HG03439 (cell line): Measurements from ENCODE around the gene ARMH3.

Source experiments
- ATAC-seq: cut with Tn5 transposase; IDR thresholded peaks from one replicate; pipeline ENCODE4 v1.9.1; 2021; ENCODE audit warnings: mild to moderate bottlenecking, moderate library complexity; ENCODE audit not compliant: unreplicated experiment

Gene ARMH3

DNA sequence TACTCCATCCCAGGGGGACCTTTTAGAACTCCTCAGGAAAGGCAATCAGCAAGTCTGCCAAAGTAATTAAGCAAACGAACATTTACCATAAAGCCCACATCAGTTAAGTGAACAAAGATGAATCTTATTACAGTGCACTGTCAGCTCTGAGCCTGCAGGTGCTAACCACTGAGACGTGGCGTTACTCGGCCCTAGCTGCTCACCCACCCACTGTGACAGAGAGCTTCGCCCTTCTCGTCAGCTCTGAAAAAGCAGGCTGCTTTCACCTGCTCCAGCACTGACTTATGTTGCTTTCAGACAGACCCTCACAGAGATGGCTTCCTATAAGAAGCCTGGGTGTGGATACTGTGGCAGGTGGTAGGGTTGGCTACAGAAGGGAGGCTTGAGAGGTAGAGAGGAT, 154.6 kb downstream of the ARMH3 start:
- ATAC-seq: peak; percentile 45

DNA sequence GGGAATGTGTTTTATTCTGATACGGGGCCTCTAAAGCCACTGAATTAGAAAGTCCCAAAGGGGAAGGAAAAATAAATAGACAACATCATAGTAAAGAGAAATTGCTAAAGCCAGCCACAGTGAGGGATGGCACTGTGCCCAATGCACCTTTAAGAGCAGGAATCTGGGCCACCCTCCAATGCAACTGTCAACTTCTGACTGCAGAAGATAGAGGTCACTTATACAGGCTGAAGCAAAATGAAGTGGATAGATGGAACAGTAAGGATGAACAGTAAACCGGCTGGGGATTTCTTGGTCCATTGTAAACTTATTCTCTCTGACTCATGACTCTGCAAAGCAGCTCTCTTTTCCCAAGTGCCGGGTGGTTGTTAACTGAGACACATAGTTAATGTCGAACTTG, 158.3 kb downstream of the ARMH3 start:
- no peak for ATAC-seq

DNA sequence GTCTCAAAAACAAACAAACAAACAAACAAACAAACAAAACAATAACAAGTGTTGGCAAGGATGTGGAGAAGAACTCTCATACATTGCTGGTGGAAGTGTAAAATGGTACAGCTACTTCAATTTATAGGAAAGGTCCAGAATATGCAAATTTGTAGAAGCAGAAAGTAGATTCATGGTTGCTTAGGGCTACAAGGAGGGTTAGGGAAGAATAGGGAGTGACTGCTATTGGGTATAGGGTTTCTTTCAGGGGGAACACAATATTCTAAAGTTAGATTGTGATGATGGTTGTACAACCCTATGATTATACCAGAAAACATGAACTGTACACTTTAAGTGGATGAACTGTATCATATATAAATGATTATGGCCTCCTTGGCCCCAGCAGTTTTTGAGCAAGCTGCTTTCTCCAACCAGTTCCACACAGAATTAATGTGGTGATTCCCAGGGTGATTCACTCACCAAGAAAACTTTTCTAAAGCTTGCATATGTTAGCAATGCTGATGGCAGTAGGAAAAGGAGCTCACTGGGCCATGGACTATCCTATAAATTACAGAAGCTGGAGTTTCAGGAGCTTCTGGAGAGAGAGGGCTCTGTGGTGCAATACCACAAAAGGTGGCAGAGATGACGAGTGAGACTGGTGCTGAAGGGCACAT, 159.6 kb downstream of the ARMH3 start:
- ATAC-seq: no peak

DNA sequence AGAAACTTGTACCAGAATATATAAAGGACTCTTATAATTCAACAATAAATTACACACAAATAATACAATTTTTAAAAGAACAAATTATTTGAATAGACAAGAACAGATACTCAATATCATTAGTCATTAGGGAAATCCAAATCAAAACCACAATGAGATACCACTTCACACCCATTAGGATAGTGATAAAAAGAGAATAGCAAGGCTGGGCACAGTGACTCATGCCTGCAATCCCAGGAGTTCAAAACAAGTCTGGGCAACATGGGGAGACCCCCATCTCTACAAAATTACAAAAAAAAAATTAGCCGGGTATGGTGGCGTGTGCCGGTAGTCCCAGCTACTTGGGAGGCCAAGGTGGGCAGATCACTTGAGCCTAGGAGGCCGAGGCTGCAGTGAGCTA, 160.2 kb downstream of the ARMH3 start:
- no peak for ATAC-seq

DNA sequence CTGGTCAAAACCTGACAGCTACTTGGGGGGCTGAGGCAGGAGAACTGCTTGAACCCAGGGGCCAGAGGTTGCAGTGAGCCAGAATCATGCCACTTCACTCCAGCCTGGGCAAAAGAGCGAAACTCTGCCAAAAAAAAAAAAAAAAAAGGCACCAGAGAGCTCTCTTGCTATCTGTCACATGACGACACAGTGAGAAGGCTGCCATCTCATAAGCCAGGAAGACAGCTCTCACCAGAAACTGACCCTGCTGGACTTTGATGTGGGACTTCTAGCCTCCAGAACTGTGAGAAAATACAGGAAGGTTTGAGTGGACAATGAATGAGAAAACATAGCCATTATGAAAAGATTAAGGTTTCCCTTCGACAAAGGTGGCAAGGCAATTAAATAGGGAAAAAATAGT, 161.2 kb downstream of the ARMH3 start:
- ATAC-seq: no peak

DNA sequence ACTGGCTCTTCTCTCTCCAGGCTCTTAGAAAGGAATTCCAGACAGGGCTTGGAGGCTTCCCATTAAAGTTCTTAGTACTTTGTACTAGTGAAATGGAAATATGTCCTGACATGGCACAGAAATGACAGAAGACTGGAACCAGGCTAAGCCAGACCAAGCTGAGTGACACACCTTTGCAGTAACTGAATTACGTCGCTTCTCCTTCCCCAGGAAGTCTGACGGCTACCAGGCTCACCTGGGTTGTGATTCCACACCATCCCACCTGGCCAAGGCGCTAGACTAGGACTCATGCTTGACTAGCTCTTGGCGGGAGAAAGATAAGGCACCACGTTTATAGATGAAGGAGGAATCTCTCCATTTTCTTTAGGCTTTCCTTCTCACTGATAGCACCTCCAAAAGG, 161.7 kb downstream of the ARMH3 start:
- no peak for ATAC-seq

DNA sequence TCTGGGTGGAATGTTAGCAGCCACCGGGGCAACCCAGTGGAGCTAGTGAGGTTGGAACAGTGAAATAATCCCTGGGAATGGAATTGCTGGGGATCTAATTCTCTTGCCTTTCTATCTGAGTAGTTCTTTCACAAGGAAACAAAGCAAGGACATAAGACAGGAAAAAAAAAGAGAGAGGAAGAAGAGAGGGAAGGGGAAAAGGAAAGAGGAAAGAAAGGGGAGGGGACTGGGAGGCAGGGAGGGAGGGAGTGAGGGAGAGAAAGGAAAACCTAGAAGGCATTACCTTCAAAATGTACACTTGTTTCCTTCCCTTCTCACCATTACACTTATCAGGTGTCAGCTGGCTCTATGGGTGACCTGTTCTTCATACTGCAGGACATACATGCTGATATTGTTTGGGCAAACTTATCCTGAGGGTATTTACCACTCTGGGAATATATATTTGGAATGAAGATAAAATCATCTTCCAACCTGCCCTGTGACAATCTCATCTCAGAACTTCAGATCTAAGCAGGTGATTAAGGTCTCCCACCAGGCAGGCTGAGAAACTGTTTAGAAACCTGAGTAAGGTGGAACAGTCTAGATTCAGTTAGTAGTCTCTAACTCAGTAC, 162.4 kb downstream of the ARMH3 start:
- no peak for ATAC-seq

DNA sequence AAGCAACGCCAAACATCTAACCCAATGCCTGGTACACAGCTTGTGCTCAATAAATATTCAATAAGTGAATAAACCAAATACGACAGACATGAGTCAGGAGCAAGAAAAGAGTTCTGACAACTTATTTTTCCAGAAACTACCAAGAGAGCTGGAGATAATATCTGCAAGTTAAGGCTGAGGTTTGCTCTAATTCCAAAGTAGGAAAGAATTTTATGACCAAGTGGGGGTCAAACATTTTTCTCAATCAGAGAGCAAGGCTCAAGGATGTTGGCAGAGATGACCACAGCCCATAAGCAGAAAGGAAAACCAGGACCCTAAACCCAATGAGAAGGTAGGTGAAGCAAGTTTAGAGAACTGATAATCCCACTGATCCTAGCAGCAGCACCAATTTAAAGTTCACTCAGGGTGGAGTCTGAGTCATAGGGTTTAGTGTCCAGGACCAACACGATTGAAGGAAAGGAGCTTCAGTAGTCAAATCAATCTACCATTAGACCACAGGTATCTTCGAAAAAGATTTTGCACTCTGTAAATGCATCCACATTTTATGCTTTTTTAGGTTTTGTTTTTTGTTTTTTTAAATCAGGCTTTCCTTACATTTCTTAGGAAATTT, 163.1 kb downstream of the ARMH3 start:
- ATAC-seq: no peak

DNA sequence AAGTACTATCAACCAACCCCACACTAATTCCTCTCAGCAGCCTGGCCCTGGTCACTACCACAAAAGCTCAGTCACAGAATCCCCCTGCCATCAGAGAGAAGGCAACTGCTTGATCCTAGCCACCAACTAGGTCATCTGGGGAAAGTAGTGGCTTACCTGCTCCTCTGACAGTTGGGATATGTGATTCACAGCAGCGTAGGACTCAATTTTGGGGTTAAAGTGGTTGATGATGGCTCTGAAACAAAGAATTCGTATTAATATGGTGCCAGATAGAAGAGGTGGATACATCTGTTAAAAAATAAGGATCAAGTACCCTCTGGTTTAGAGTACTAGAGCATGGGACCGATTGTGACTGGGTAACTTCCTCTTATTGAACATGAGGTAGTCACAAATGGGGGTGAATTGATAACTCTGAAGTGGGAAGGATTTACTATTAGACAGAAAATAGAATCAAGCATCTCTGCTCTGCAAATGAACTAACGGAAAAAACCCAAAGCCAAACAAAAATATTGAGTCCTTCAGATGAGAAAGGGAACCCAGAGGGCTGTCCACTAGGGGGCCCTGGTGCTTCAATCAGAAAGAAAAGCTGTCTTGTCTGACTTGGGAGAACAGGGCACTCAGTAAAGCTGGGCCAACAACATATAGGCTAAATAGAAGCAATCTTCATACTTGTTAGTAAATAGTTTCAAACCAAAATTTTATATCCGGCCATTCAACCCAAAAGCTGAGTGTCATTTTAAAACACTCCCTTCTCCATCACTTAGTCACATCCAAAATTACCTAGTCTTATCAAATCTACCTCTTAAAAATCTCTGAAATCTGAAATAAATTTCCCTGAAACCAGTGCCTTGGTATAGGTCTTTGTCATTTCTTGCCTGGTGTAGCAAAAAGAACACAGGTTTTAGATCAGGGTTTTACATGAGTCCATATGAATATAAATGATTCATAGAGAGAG, 166.4 kb downstream of the ARMH3 start:
- peak; percentile 56 for ATAC-seq

DNA sequence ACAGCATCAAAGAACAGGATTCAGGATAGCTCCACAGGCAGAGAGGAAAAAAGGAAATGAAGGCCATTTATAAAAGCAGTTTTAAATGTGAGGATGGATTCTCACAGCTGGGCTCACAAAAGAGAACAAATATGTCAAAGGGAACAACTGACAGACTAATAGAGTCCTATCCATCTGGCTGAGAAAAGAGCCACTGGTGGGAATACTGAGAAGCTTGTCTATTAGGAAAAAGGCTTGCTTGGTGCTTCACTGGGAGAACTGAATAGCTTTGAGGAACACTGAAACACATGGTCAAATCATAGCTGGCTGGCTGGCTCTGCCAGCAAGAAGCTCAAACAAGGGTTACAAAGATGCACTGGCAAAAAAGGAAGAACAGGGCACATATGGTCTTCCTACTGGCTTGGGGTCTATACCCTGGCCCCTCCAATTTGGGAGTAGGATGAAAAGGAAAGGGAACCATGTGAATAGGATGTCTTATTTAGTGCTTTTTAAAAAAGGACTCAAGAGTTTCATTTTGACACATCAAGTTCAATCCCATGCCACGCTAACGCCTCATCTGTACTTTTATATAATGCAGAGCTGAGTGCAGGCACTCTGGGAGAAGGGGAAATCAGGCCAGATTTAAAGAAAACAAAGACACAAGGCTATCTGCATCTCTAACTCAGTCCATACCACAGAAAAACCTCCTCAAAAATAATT, 167.6 kb downstream of the ARMH3 start:
- ATAC-seq: no peak

DNA sequence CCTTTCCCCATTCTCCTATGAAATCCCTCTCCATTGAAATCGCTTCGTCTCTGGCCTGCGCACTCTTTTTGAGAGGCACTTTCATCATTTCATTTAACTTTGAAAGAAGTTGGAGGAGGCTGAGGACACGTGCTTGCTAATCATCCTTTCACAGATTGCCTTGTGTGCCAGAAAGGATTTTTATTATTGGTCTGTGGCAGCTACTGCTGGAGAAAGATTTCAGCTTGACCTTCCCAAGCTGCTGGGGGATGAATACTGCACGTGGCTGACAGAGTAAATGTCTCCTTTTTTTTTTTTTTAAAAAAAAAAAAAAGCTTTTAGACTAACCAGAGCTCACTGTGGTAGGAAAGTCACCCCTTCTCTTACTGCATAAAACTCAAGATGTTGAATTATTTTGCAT, 168.2 kb downstream of the ARMH3 start:
- no peak for ATAC-seq

DNA sequence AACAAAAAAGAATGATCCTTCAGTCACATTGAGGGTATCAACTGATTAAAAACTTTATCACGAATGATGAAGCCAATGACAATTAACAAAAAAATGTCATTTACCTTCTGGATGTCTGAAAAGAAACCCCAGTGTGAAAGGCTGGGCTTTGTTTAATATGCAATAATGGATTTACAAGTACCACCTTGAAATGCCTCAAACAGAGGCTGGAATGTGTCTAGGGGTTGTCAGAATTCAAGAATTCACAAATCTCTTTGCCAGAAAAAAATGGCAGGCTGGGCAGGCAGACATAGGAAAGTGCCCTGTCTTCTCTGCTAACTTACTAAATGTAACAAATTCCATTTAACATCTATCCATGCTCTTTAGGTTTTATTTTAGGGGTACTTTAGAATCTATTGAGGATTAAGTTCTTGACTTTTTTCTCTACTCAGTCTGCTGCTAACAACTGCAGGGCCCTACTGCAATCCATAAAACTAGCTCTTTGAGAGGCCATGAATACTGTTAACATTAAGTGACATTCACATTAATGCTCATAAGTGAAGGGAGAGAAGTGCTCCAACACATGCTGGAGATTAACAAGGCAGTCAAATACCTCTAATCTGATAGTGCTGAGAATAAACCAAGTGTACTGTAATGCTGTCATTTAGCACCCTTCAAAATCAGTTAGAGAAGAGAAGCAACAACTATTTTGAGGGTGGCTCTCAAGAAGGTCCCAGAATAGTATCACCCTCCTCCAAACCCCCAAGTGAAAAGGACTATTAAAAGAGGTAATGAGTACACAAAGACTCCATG, 169.3 kb downstream of the ARMH3 start:
- ATAC-seq: no peak

DNA sequence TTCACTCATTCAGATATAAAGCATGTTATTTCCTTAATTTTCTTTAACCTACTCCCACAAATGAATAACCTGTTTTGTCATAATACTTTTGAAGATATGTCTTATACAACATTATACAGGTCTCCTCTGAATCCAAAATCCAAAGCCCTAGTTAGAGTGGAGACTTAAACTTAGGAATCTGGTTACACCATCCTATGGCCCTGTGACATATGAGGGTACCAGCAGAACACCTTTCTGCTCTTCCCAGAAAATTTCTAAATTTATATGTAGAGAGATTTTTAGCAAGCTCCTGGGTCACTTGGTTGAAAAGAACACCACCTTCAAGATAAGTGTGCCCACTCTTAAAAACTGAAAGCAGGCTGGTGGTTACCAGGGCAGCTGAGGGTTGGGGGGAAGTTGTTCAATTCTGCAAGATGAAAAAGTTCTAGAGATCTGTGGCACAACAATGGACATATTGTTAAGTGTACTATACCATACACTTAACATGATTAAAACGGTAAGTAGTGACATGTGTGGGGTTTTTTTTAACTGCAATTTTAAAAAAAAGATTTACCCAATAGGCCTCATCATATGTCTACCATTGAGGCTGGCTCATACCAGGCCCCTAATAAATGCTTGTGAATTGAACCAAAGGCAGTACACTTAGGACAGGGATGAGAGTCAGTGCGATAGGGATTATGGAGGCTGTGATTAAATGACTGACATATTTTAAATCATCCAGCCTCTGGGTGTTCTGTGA, 174.8 kb downstream of the ARMH3 start:
- ATAC-seq: no peak

DNA sequence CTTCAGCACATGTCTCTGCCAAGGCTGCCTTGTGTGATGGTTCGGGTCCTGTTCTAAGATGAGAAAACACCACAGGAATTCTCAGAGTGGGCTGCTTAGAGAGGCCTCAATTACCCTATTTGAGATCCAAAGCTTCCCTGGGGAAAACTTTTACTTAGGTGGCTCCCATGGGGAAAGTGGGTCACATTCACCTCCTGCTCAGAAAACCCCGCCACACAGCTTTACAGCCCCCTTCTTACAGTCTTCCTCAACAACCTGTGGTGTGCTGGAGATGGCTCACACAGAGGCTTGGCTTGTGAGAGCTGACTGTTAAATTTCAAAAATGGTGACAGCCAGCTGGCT, 175.8 kb downstream of the ARMH3 start:
- ATAC-seq: no peak

DNA sequence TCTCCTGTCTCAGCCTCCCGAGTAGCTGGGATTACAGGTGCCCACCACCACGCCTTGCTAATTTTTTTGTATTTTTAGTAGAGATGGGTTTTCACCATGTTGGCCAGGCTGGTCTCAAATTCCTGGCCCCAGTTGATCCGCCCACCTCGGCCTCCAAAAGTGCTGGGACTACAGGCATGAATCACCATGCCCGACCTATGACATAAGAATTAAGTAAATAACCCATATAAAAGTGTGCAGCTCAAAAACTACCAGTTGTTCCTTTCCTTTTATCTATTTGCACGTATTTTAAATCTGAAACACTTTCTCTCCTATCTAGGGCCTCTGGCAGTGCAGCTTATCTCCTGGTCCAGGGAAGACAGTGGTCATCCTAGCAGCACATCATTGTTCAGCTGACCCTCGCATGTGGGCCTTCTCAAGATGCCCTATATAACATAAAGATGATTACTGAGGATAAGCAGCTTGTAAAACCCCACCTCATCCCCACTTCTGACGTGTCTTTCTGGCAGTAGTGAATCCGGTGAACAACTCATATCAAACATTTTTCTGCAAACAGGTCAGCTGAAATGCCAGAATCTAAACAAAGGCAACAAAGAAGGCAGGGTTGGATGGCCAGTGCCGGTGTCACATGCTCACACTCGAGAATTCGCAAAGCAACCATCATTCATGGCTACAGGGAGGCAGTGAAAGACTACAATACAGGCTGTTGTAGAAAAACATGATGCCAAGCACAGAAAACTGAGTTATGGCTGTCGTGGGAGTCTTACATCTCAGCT, 176.3 kb downstream of the ARMH3 start:
- ATAC-seq: no peak

DNA sequence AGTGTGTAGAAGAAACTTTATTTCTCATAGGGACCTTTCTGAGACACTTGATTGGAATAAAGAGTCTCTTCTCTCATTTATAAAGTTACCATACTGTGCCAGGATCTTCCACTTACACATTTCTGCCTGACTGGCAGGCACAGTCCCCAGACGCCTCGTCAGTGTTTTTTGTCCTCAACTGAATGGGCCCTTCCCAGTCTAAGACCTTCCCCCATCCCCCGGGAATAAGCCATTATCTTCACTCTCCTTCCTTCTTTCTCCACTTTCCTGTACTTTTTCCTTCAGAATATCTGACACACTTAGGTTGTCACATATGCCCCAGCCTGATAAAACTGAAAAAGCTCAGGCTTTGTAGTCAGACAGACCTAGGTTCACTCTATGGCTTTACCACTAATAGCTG, 177.1 kb downstream of the ARMH3 start:
- ATAC-seq: no peak

DNA sequence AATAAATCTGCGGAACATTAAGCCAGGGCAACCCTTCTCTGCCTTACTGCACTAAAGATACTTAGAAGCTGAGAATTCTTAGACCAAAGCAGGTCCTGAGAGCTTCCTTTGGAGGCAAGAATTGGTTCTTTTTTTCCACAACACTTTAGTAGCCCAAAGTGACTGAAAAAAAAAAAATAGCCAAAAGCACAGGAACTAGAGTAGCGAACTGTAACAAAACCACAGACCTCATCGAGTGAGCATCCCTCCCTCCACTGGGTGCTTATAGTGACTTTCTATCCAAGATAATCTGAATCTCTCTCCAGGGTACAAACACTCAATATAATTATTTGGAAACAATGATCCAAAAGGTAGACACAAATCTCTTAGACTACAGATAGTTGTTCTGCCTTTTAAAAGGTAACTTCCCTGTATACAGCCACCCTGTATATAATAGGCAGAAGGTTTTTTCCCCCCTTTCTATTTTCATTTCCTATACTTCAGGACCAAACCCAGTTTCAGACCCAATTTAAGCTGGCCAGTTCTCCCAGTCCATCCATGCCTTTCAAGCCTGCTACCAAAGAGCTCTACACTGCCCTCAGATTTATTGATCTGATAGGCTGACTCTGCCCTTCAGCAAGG, 180.8 kb downstream of the ARMH3 start:
- ATAC-seq: no peak

DNA sequence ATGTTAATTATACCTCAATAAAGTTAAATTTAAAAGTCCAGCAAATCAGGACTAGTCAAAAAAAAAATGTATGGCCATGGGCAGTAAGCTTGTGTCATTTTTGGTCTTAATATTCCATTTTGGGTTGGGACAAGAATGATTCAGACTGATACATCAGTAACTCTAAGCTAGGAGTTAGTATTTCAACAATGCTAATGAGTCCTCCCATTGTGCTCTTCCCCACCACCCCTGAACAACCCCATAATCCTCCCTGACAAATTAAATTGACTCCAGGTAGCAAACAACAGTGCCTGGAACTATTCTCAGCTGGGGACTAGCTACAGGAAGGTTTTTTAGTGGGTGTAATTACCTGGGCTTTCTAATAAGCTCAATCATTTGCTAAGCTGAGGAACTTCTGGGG, 181.7 kb downstream of the ARMH3 start:
- ATAC-seq: no peak
